HUDEP-2 (cell line): Measurements from ENCODE around the gene NKD2.
"Not testable (repeated sequence)": the region's sequence is repeated elsewhere in the genome, so short reads cannot be mapped to it uniquely, and the experiment has no call there.

Experiments used
- DNase-seq, 76 experiments: peaks; one replicate each; lab custom pipeline; 2025; ENCODE audit not compliant: unreplicated experiment in 76 of 76; lab: John Stamatoyannopoulos, UW

NKD2 gene

GRCh38 chr5:1083026-1083425 lies 74.4 kb downstream of the NKD2 start:
- DNase-seq = not testable (repeated sequence)

GRCh38 chr5:1083823-1084605 lies 75.4 kb downstream of the NKD2 start:
- no peak for DNase-seq

GRCh38 chr5:1085391-1085790 lies 76.8 kb downstream of the NKD2 start:
- no peak for DNase-seq

- no peak for DNase-seq
Observed at GRCh38 chr5:1086137-1086536, 77.5 kb downstream of the NKD2 start.

GRCh38 chr5:1086871-1087270 lies 78.3 kb downstream of the NKD2 start:
- DNase-seq = no peak

- no peak for DNase-seq
Observed at GRCh38 chr5:1087428-1087827, 78.8 kb downstream of the NKD2 start.

GRCh38 chr5:1088031-1088430 lies 79.4 kb downstream of the NKD2 start:
- no peak for DNase-seq
